Tibial nerve (tissue), 4 donors: ENCODE measurements around the gene CDH19.

ENCODE experiments used
- CTCF ChIP-seq, 5 experiments: fragments of 200-600 bp in 3 of 5; fragments of 450-650 bp in 2 of 5; sonication (generic) in 3 of 5; IDR thresholded peaks; one replicate each; pipeline ENCODE4 v1.5.1; 2016 to 2019; ENCODE audit warnings: antibody characterized with exemption in 5 of 5, mild to moderate bottlenecking in 3 of 5, moderate library complexity in 2 of 5
- EP300 ChIP-seq, 2 donors: sonication (generic); formaldehyde crosslinking; IDR thresholded peaks; one replicate each; pipeline ENCODE4 v1.6.1; 2017; ENCODE audit warnings: antibody characterized with exemption in 2 of 2, mild to moderate bottlenecking in 1 of 2
- POLR2A ChIP-seq, 2 donors: fragments of 450-650 bp; IDR thresholded peaks; one replicate each; pipeline ENCODE4 v1.6.1; 2017; ENCODE audit warnings: antibody characterized with exemption in 2 of 2, mild to moderate bottlenecking in 2 of 2, moderate library complexity in 2 of 2

- TF ChIP-seq CTCF (IDR thresholded peaks at IDR 0.05) = no peak
- no peak for TF ChIP-seq EP300 (IDR thresholded peaks at IDR 0.05)
- TF ChIP-seq POLR2A (IDR thresholded peaks at IDR 0.05) = no peak
These were observed 53.5 kb downstream of the CDH19 start for GRCh38 chr18:66550366-66550765.
